Measurements from ENCODE around the gene BGN. TPM values are rescaled to one million over a fixed set of nuclear protein-coding genes. Genes with fewer than 3 reads are reported as not detected.

BGN gene
- total RNA-seq, 1 experiment from 2014 or later = not detected

GRCh38 chrX:153522259-153522658, 27.5 kb downstream of the BGN start:
- Histone ChIP-seq H3K4me3 (ENCODE audit: low read length) (no peak overlapping the region), H2AFZ (ENCODE audit: low read length) (no peak overlapping the region), H3K4me2 (ENCODE audit: low read length) (no peak overlapping the region), H3F3A (ENCODE audit: low read length, unreplicated experiment) (no peaks in the 10 kb centered on the region), H3K79me2 (ENCODE audit: low read length) (no peaks in the 10 kb centered on the region), H3K4me1 (ENCODE audit: insufficient read depth, low read length) (no peaks in the 10 kb centered on the region), H3K36me3 (ENCODE audit: low read depth, low read length) (no peaks in the 10 kb centered on the region), H3K9ac (ENCODE audit: low read length) (no peak overlapping the region), H3K9me2 (replicated peaks; ENCODE audit: low read length) (no peaks in the 10 kb centered on the region), H3K9me3 (ENCODE audit: low read length) (no peaks in the 10 kb centered on the region), H3K27ac (ENCODE audit: low read length) (no peak overlapping the region), H4K20me1 (ENCODE audit: low read length) (no peaks in the 10 kb centered on the region), H3K27me3 (ENCODE audit: low read length) (peaks cover 9% of the 10 kb centered on the region; the same call in 1 of the 2 replicates)
- ATAC-seq (no peak), DNase-seq (no peak)
- ChIA-PET CTCF (no interaction called here), POLR2A (ENCODE audit: unreplicated experiment) (no interaction called here)
- intact Hi-C loops (cut with micrococcal nuclease) = no loop called here
- TF ChIP-seq EZH2phosphoT487 (IDR thresholded peaks at IDR 0.05; ENCODE audit: borderline replicate concordance, low read length) = no peak
- TF ChIP-seq EZH2 (IDR thresholded peaks at IDR 0.05; ENCODE audit: low read length, unreplicated experiment) = no peak
- TF ChIP-seq, protein P1, sequence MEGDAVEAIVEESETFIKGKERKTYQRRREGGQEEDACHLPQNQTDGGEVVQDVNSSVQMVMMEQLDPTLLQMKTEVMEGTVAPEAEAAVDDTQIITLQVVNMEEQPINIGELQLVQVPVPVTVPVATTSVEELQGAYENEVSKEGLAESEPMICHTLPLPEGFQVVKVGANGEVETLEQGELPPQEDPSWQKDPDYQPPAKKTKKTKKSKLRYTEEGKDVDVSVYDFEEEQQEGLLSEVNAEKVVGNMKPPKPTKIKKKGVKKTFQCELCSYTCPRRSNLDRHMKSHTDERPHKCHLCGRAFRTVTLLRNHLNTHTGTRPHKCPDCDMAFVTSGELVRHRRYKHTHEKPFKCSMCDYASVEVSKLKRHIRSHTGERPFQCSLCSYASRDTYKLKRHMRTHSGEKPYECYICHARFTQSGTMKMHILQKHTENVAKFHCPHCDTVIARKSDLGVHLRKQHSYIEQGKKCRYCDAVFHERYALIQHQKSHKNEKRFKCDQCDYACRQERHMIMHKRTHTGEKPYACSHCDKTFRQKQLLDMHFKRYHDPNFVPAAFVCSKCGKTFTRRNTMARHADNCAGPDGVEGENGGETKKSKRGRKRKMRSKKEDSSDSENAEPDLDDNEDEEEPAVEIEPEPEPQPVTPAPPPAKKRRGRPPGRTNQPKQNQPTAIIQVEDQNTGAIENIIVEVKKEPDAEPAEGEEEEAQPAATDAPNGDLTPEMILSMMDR (conservative IDR thresholded peaks at IDR 0.05; ENCODE audit: low read depth, low read length) = no peak
- no TSS peak for BruUV-seq (replicated peaks)

GRCh38 chrX:153523269-153523668, 28.5 kb downstream of the BGN start:
- Histone ChIP-seq H2AFZ (ENCODE audit: low read length) (no peak overlapping the region), H3K4me1 (ENCODE audit: insufficient read depth, low read length) (no peaks in the 10 kb centered on the region), H3K4me3 (ENCODE audit: low read length) (no peak overlapping the region), H3K9ac (ENCODE audit: low read length) (no peak overlapping the region), H3K36me3 (ENCODE audit: low read depth, low read length) (no peaks in the 10 kb centered on the region), H3K27me3 (ENCODE audit: low read length) (peaks cover 7% of the 10 kb centered on the region; the same call in 1 of the 2 replicates), H3K9me3 (ENCODE audit: low read length) (no peaks in the 10 kb centered on the region), H3K4me2 (ENCODE audit: low read length) (no peak overlapping the region), H3K9me2 (replicated peaks; ENCODE audit: low read length) (no peaks in the 10 kb centered on the region), H4K20me1 (ENCODE audit: low read length) (no peaks in the 10 kb centered on the region), H3K79me2 (ENCODE audit: low read length) (no peaks in the 10 kb centered on the region), H3F3A (ENCODE audit: low read length, unreplicated experiment) (no peaks in the 10 kb centered on the region), H3K27ac (ENCODE audit: low read length) (no peak overlapping the region)
- DNase-seq = no peak
- intact Hi-C loops (cut with micrococcal nuclease) = no loop called here
- ChIA-PET CTCF (no interaction called here), POLR2A (ENCODE audit: unreplicated experiment) (no interaction called here)
- TF ChIP-seq EZH2 (IDR thresholded peaks at IDR 0.05; ENCODE audit: low read length, unreplicated experiment) (no peak), EZH2phosphoT487 (IDR thresholded peaks at IDR 0.05; ENCODE audit: borderline replicate concordance, low read length) (no peak)
- TF ChIP-seq, protein P1 (conservative IDR thresholded peaks at IDR 0.05; ENCODE audit: low read depth, low read length) = no peak
- ATAC-seq = no peak
- no TSS peak for BruUV-seq (replicated peaks)

DNA sequence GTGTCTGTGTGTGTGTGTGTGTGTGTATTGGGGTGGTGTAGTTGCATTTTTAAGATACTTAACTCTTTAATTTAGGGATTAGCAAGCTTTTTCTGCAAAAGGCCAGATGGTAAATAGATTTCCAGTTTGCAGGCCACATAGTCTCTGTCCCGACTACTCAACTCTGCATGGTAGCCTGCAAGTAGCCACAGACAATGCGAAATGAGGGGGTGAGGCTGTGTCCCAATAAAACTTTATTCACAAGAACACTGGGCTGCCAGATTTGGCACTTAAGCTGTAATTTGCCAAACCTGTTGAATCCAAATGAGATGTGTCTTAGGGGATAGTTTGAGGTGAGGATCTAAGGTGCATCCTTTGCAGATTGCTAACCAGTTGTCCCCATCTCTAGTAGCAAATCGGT, 29.5 kb downstream of the BGN start:
- CTCF ChIA-PET = no interaction called here
- DNase-seq (no peak), ATAC-seq (no peak)
- BruUV-seq (replicated peaks) = no TSS peak
- Histone ChIP-seq H3K9ac (ENCODE audit: low read length) (no peak overlapping the region), H3K27me3 (ENCODE audit: low read length) (no peaks in the 10 kb centered on the region), H3K9me3 (ENCODE audit: low read length) (no peaks in the 10 kb centered on the region), H3K4me1 (ENCODE audit: insufficient read depth, low read length) (no peaks in the 10 kb centered on the region), H3K79me2 (ENCODE audit: low read length) (no peaks in the 10 kb centered on the region), H3K4me3 (ENCODE audit: low read length) (no peak overlapping the region), H3K27ac (ENCODE audit: low read length) (no peak overlapping the region), H4K20me1 (ENCODE audit: low read length) (no peaks in the 10 kb centered on the region), H3K4me2 (ENCODE audit: low read length) (no peak overlapping the region), H3K9me2 (replicated peaks; ENCODE audit: low read length) (no peaks in the 10 kb centered on the region), H2AFZ (ENCODE audit: low read length) (no peak overlapping the region), H3F3A (ENCODE audit: low read length, unreplicated experiment) (no peaks in the 10 kb centered on the region), H3K36me3 (ENCODE audit: low read depth, low read length) (no peaks in the 10 kb centered on the region)
- intact Hi-C loops (cut with micrococcal nuclease) = no loop called here
- POLR2A ChIA-PET (ENCODE audit: unreplicated experiment) = interaction anchor here (0.8 kb wide), 1 partner anchor 67 kb away, joined by 9 read pairs; no protein-coding TSS in a partner anchor
- TF ChIP-seq EZH2 (IDR thresholded peaks at IDR 0.05; ENCODE audit: low read length, unreplicated experiment) = no peak
- no peak for TF ChIP-seq EZH2phosphoT487 (IDR thresholded peaks at IDR 0.05; ENCODE audit: borderline replicate concordance, low read length)
- TF ChIP-seq, protein P1 (conservative IDR thresholded peaks at IDR 0.05; ENCODE audit: low read depth, low read length) = no peak
